GM19324 (cell line): Measurements from ENCODE around the gene PUS7.
"Not testable (repeated sequence)": the region's sequence is repeated elsewhere in the genome, so short reads cannot be mapped to it uniquely, and the experiment has no call there.

Experiments used
- ATAC-seq: cut with Tn5 transposase; IDR thresholded peaks from one replicate; pipeline ENCODE4 v1.9.1; 2021; ENCODE audit warnings: mild to moderate bottlenecking, moderate library complexity; ENCODE audit not compliant: unreplicated experiment, low FRiP score

PUS7 gene

DNA sequence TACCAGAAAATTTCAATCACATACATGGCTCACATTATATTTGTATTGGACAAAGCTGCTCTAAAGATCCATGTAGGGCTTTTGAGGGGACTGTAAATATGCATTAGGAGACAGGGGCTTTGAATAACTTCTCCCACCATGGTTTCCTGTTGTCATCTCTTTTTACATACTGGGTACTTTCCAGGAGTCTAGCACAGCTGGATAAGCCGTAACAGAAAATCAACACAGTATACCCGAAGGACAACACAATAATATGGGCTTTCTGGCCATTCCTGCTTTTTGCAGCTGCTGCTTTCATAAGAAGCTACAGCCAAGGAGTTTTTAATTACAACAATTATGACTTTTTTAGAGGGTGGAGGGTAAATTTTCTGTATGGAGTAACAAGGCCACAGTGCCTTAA is 70.0 kb downstream of the PUS7 start:
- ATAC-seq, result no peak

DNA sequence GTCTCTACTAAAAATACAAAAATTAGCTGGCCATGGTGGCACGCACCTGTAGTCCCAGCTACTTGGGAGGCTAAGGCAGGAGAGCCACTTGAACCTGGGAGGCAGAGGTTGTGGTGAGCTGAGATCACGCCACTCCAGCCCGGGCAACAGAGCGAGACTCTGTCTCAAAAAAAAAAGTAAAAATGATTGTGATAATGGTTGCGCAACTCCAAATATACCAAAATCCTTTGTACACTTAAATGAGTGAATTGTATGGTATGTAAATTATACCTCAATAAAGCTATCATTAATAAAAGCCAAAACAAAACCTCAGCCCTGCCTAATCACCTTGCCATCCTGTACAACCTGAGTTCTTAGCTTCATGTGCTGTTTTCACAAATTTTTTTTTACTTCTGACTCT is 71.2 kb downstream of the PUS7 start:
- not testable (repeated sequence) for ATAC-seq

DNA sequence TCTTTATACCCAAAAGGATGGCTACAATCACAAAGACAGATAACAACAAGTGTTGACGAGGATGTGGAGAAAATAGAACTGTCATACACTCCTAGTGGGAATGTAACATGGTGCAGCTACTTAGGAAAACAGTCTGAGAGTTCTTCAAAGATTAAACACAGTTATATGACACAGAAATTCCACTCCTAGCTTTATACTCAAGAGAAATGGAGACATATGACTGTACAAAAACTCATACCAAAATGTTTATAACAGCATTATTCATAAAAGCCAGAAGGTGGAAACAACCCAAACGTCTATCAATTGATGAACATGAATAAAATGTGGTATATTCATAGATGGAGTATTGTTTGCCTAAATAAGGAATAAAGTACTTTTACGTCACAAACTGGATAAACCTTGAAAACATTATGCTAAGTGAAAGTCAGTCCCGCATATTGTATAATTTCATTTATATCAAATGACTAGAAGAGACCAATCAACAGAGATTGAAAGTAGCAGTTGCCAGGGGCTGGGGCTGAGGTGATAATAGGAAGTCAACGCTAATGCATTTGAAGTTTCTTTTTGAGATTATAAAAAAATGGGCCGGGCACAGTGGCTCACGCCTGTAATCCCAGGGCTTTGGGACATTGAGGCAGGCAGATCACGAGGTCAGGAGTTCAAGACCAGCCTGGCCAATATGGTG is 71.8 kb downstream of the PUS7 start:
- no peak for ATAC-seq

DNA sequence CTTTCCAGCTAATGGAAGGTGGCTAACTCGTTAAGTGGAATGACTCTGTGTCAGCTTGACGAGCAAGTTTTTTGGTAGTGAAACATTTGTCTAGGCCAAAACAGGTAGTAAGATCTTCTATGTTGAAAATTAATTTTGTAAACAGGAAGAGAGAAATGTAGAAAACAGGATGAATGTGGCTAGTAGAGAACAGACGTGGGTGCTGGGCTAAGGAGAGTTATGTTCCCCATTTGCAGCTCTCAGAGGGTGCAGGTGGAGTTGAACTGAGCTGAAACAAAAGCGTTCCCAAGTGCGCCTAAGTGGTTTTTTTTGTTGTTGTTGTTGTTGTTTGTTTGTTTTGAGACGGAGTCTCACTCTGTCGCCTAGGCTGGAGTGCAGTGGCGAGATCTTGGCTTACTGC is 73.9 kb downstream of the PUS7 start:
- ATAC-seq, result peak; percentile 82

DNA sequence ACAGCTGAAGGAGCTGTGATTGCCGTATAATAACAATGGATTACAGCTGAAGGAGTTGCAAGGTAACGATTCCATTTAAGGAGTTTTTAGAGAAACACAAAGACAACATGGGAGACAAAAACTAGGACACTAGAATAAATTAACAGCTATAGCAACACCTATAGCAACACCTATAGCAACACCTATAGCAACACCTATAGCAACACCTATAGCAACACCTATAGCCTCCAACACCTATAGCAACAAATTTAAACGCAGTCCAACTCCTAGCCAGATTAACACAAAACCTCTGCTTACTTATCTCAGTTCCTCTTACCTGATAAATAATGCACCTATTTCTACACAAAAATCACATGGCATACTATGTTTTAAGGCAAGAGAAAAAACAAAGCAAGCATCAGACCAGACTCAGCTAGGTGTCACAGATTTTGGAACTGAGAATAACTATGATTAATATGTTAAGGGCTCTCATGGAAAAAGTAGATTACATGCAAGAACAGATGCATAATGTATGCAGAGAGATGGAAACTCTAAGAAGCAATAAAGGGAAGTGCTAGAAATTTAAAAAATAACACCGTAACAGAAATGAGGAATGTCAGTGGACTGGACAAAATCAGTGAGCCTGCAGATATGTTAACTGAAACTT is 77.6 kb downstream of the PUS7 start:
- no peak for ATAC-seq

DNA sequence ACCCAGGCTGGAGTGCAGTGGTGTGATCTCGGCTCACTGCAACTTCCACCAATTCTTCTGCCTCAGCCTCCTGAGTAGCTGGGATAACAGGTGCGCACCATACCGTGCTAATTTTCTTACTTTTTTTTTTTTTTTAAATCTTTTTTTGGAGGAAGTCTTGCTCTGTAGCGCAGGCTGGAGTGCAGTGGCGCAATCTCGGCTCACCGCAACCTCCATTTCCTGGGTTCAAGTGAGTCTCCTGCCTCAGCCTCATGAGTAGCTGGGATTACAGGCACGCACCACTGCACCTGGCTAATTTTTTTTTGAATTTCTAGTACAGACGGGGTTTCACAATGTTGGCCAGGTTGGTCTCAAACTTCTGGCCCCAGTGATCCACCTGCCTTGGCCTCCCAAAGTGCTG is 79.9 kb downstream of the PUS7 start:
- ATAC-seq, result not testable (repeated sequence)

DNA sequence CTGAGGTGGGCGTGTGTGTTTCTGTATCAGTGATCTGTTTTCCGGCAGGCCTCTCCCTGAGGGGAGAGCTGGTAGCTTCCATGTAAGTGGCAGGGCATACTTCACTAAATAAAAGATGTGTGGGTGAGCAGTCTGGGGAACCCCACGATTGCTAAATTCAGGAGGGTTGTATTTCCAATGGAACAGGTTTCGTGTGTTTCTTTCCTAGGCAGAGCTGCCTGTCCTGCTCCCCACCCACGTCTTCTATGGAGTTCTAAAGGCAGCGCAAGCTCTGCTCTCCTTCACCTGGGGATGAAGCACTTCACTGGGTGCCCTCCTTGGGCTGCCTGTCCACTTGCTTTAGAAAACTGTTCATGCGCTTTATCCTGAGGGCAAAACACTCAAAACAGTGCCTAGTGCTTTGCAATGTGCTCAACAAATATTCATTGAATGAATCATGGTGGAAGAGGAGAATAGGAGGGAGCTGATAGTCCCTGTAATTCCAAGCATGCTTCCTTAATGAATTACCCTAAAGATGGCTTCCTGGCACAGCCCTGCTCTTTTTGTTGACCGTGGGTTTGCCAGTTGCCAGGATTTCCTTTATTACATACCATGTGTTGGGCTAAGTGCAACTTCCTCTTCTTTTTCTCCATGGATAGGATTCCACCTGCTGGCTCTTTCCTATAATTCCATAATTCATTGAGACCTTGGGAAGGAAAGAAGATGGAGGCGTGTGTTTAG is 82.7 kb downstream of the PUS7 start:
- ATAC-seq, result no peak

DNA sequence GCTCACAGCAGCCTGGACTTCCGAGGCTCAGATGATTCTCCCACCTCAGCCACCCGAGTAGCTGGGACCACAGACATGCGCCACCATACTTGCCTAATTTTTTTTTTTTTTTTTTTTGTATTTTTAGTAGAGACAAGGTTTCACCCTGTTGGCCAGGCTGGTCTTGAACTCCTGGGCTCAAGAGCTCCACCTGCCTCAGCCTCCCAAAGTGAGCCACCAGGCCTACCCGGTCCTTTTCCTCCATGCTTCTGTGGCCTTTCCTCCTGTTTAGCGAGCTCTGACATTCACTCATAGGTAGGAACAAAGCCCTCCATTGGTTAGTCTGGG is 83.3 kb downstream of the PUS7 start:
- ATAC-seq, result no peak

DNA sequence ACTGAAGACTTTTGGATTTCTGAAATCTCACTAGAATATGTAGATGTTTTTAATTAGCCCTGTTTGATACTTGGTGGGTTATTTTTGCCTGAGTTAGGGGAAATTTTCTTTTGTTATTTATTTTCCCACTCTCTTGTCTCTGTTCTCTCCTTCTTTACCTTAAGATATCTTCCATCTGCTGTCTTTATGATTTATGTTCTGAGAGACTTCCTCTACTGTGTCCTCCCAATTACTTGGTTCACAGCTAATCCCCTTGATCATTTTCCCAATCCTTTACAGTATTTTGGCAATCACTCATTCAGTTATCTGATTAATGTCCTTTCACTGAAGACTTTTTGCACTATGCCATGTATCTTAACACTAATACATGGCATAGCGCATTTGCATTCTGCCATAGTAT is 83.8 kb downstream of the PUS7 start:
- no peak for ATAC-seq

DNA sequence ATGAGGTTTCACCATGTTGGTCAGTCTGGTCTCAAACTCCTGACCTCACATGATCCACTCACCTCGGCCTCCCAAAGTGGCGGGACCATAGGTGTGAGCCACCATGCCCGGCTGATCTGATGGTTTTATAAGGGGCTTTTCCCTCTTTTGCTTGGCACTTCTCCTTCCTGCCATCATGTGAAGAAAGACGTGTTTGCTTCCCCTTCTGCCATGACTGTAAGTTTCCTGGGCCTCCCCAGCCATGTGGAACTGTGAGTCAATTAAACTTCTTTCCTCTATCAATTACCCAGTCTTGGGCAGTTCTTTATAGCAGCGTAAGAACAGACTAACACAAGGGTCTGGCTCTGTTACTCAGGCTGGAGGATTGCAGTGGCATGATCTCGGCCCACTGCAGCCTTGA is 84.7 kb downstream of the PUS7 start:
- ATAC-seq, result not testable (repeated sequence)

DNA sequence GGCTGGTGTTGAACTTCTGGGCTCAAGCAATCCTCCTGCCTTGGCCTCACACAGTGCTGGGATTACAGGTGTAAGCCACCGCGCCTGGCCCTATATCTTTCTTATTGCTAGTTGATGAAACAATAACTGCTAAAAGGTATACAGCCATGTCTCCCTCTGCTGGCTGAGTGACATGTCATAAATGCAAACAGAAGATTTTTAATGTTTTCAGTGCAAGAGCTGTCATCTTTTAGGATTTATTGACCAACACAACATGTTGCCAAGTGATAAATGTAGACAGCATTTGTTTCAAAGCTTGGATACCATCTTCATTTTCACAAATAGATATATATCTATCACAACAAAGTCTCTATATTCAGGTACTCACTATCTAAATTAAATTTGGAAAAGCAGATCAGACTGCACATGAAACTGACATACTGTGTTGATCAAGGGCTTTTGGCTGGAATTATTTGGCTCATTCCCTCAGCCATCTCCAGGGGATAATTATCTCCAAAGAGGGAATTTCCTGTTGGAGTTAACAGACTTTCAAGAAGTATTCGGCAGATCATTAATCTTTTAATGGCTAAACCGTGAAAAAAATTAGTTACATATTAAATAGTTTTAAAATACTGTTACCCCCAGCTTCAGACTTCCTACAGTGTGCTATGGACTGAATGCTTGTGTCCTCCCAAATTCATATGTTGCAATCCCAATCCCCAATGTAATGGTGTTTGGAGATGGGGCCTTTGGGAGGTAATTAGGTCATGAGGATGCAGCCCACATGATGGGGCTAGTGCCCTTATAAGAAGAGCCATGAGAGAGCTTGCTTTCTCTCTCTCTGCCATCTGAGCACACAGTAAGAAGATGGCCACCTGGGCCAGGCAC is 92.1 kb downstream of the PUS7 start:
- ATAC-seq, result peak; percentile 54

DNA sequence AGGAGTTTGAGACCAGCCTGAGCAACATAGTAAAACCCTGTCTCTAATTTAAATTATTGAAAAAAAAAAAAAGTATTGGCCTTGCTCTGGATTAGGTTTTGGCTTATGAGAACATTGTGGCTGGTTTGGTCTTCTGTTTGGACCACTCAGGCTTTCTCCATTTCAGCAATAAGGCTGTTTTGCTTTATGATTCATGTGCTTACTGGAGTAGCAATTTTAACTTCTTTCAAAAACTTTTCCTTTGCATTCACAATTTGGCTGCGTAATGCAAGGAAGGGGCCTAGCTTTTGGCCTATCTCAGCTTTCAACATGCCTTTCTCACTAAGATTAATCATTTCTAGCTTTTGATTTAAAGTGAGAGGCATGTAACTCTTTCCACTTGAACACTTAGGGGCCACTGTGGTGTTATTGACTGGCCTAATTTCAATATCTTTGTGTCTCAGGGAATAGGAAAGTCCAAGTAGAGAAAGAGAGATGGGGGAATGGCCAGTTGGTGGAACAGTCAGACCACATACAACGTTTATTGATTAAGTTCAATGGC is 95.4 kb downstream of the PUS7 start:
- ATAC-seq, result no peak

DNA sequence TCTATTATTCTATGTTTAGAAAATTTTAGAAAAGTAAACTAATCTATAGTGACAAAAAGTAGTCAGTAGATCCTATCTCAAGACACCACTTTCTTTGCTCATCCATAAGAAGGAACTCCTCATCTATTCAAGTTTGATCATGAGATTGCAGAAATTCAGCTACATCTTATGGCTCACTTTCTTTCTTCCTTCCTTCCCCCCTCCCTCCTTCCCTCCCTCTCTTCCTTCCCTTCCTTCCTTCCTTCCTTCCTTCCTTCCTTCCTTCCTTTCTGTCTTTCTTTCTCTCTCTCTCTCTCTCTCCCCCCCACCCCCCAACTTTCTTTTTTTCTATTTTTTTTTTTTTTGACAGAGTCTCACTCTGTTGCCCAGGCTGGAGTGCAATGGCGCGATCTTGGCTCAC is 98.1 kb downstream of the PUS7 start:
- ATAC-seq, result no peak

DNA sequence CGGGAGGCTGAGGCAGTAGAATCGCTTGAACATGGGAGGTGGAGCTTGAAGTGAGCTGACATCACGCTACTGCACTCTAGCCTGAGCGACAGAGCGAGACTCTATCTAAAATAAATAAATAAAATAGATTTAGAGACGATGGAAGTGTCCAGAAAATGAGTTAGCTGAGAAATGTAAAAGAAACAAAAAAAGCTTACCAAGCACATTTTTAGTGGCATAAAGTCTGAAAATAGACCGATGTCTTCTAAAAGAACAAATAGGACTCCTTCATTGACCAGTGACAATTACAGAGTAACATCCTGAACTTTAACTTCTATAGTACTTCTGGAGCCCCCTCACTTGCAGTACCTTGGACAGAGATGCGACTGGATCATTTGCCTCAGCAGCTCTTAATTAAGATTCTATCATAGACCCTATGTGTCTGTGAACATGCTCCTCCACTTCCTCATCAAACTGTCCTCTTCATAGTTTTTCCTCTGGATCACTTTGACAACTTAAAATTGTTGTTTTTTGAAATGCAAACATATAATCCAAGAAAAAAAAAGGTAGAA is 108.1 kb downstream of the PUS7 start:
- ATAC-seq, result no peak

DNA sequence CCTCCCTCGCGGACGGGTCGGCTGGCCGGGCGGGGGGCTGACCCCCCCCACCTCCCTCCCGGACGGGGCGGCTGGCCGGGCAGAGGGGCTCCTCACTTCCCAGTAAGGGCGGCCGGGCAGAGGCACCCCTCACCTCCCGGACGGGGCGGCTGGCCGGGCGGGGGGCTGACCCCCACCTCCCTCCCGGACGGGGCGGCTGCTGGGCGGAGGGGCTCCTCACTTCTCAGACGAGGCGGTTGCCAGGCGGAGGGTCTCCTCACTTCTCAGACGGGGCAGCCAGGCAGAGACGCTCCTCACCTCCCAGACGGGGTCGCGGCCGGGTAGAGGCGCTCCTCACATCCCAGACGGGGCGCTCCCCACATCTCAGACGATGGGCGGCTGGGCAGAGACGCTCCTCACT is 111.3 kb downstream of the PUS7 start:
- ATAC-seq, result not testable (repeated sequence)

DNA sequence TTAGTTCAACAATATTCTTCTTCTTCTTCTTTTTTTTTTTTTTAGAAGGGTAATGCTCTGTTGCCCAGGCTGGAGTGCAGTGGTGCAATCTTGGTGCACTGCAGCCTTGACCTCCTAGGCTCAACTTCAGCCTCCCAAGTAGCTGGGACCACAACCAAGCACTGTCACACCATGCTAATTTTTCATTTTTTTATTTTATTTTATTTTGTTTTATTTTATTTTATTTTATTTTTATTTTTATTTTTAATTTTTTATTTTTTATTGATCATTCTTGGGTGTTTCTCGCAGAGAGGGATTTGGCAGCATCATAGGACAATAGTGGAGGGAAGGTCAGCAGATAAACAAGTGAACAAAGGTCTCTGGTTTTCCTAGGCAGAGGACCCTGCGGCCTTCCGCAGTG is 112.3 kb downstream of the PUS7 start:
- not testable (repeated sequence) for ATAC-seq

DNA sequence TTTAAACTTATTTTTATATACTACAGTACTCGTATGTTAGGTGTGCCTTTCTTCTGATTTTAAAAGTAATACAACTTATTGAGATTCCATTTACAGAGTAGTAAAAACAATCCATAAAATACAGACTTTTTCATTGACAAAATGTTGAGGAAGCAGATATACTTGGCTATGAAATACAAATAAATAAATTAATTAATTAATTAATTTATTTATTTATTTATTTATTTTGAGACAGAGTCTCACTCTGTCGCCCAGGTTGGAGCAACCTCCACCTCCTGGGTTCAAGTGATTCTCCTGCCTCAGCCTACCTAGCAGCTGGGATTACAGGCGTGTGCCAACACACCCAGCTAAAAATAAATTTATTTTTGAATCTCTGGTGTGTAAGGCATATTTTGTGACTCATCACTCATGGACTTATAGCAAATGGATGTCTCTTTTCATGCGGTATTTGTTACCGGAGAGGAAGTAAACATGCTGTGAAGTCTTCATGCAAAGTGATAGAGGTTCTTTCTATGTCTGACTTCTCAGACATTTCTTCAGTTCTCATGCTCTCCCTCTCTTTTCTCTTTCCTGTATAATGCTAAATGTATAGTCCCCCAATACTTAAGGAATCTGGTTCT is 113.2 kb downstream of the PUS7 start:
- ATAC-seq, result no peak
